ENCODE data around the gene ADK.
"Not testable (repeated sequence)": the region's sequence is repeated elsewhere in the genome, so short reads cannot be mapped to it uniquely, and the experiment has no call there.

Gene ADK

GRCh38 chr10:74573497-74573896, 422.5 kb downstream of the ADK start:
- peak; percentile 15 for DNase-seq

- DNase-seq, result no peak
Measured at GRCh38 chr10:74575191-74575720, 424.2 kb downstream of the ADK start.

DNA sequence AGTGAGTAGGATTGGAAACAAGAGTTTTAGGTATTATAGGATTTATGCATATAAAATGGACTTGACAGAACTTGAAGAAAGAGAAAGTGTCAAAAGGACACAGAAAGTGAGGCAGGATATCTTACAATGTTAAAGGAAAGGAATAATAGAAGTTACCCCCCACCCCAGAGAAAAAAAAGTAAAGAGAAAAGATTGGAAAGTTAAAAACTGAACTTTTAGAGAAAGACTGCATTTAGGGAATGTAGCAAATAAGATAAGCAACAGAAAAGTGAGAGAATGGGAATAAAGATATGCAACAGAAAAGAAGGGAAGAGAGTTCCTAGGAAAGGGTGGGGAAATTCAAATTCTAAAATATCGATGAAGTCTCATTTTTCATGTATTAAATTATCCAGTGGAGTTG, 424.9 kb downstream of the ADK start:
- DNase-seq, result no peak

GRCh38 chr10:74576586-74576985, 425.6 kb downstream of the ADK start:
- DNase-seq, result no peak

GRCh38 chr10:74580438-74580837, 429.4 kb downstream of the ADK start:
- DNase-seq, result not testable (repeated sequence)

DNA sequence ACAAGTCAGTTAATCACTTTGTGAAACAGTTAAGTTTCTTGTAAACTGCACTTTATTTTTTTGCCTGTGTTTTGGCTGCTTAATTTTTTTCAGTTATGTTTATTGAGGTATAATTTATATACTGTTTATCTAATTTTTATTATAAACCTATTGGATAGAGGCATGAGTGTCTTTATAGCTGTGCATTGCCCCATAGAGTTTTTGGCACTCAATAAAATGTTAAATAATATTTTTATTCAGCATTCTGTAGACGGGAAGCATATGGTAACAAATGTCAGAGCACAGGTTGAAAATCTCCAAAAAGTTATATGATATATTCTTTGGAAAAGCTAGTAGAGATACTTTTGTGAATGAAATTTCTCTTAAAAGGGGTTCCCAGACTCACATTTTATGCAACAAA, 431.5 kb downstream of the ADK start:
- no peak for DNase-seq

GRCh38 chr10:74585231-74586087, 434.4 kb downstream of the ADK start:
- DNase-seq, result peak; percentile 68

GRCh38 chr10:74586088-74586585, 435.1 kb downstream of the ADK start:
- peak; percentile 83 for DNase-seq

- DNase-seq, result peak; percentile 18
Measured at GRCh38 chr10:74587109-74587854, 436.3 kb downstream of the ADK start.

GRCh38 chr10:74589226-74589673, 438.2 kb downstream of the ADK start:
- DNase-seq, result peak; percentile 95

- no peak for DNase-seq
Measured at GRCh38 chr10:74589851-74590250, 438.8 kb downstream of the ADK start.

GRCh38 chr10:74593470-74593869, 442.4 kb downstream of the ADK start:
- DNase-seq, result no peak

DNA sequence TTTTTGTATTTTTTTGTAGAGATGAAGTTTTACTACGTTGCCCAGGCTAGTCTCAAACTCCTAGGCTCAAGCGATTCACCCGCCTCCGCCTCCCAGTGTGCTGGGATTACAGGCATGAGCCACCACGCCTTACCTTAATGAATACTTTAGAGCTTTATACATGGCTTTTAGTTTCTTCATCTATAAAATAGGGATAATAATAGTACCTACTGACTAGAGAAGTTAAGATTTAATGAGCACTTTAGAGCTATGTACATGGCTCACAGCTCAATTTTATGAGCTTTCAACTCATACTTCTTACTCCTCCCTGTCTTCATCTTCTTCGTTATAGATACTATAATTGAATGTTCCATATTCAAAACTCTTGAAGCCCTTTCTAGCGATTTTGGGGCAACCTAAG, 445.7 kb downstream of the ADK start:
- DNase-seq, result no peak

DNA sequence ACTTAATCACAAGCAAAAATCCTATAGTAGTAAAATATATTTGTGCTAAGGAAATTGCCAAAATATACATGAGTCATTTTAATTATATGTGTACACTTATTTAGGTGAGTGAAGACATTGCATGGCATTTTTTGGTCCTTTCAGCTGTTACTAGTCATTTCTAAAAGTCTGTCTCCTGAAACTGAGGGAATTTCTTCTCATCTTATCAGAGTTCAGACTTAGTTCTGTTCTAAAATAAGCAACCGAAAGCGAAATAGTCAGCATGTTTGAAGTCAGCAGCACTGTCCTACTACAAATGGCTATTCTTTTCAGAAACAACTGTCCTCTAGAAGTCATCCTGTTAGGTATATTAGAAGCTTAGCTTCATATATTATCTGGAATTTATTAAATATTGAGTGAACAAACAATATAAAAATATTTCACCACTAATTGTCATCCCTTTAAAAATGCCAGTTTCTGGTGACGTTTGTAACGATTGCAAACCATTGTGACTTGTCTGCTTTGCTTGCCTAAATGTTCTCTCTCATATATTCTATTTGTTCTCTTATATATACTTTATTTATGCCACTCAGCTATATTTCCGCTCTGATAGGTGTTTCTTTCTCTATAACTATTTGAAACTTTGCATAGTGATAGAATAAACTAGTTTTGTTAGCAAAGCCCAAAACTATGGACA, 448.0 kb downstream of the ADK start:
- DNase-seq, result no peak

GRCh38 chr10:74599672-74600071, 448.7 kb downstream of the ADK start:
- no peak for DNase-seq

GRCh38 chr10:74600170-74600569, 449.1 kb downstream of the ADK start:
- DNase-seq, result no peak

DNA sequence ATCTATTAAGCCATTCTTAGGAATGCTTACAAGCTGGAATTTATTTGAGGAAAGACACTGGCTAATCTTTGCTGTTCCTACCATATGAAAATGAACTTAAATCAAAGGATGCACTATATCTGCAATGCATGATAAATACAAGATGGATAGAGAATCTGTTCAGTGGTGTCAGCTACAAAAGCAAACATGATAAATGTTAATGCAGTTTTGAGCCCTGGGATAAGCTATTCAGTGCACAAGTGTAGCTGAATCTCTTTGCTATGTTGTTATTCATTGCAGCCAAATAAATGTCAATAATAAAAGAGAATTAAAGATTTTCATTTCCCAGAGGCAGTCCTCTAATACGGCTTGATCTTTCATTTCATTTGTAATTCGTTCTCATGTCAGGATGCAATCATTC, 451.6 kb downstream of the ADK start:
- no peak for DNase-seq

GRCh38 chr10:74610299-74610698, 459.3 kb downstream of the ADK start:
- DNase-seq, result no peak

GRCh38 chr10:74612195-74612594, 461.2 kb downstream of the ADK start:
- no peak for DNase-seq

GRCh38 chr10:74620626-74621025, 469.6 kb downstream of the ADK start:
- DNase-seq, result no peak

GRCh38 chr10:74623786-74624185, 472.8 kb downstream of the ADK start:
- no peak for DNase-seq

DNA sequence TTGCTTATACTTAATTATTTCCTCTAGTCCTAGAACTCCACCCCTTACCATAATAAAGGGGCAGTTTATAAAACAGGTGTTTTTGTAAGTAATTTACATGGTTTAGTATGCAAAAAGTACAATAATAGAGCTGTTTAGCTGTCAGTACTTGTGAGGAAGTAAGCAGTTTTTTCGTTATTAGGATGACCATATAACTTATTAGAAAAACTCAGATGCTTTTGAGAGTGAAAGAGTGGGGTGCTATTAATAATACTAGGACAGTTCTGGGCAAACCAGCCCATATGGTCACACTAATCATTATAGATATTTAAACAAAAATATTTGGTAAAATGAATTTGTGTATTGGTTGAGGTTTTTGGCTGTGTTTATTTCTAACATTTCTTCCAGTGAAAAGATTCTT, 473.5 kb downstream of the ADK start:
- no peak for DNase-seq

GRCh38 chr10:74628136-74628535, 477.1 kb downstream of the ADK start:
- DNase-seq, result no peak
